Prostate gland (tissue), 2 donors: Measurements from ENCODE around the gene AHSP.

Experiments used
- CTCF ChIP-seq, 4 experiments: fragments of 200-600 bp in 2 of 4; fragments of 450-650 bp in 2 of 4; sonication (generic) in 2 of 4; IDR thresholded peaks; 1 replicate in 3 of 4; 2 replicates in 1 of 4; pipeline ENCODE4 v1.5.1; 2016 to 2019; ENCODE audit warnings: antibody characterized with exemption in 4 of 4, mild to moderate bottlenecking in 2 of 4, moderate library complexity in 2 of 4
- POLR2A ChIP-seq: fragments of 450-650 bp; IDR thresholded peaks from one replicate; pipeline ENCODE4 v1.6.1; 2016; ENCODE audit warnings: antibody characterized with exemption, mild to moderate bottlenecking

- TF ChIP-seq CTCF (IDR thresholded peaks at IDR 0.05) (no peak), POLR2A (no peak)
Observed at GRCh38 chr16:31519759-31520431, 7.8 kb upstream of the AHSP start.
